Bladder microvascular endothelial cell (primary cell): ENCODE measurements around the gene ITGA7. TPM values are rescaled to one million over a fixed set of nuclear protein-coding genes. Genes with fewer than 3 reads are reported as not detected.

Experiments
- total RNA-seq: library from RNA; depleted of rRNA; stranded (reverse); fragments of >200 nt; gene quantifications from 2 replicates; pipeline ENCODE4 v1.2.3, GENCODE V29; 2014

The ITGA7 gene
- 0.76 and 0.81 TPM in 2 replicates for total RNA-seq

GRCh38 chr12:55707841-55708694 is at the start of gene ITGA7:
TSS of gene ITGA7 (minus strand) at chr12:55707904. CDS start at chr12:55707682, 222 bp downstream.

GRCh38 chr12:55742719-55743405 is 35.2 kb upstream of the ITGA7 start, which contains the start of gene GDF11:
TSS of gene GDF11 (plus strand) at chr12:55743122. CDS start at chr12:55743317, 195 bp downstream.

GRCh38 chr12:55728939-55729818 is 21.5 kb upstream of the ITGA7 start, which contains the start of gene CD63:
TSS of gene CD63 (minus strand) at chr12:55729009. CDS start at chr12:55728341, 668 bp downstream.

GRCh38 chr12:55720071-55720564 is 12.4 kb upstream of the ITGA7 start, which contains the start of gene RDH5:
TSS of gene RDH5 (plus strand) at chr12:55720393. CDS start at chr12:55721185, 792 bp downstream.

GRCh38 chr12:55715833-55716581 is 8.3 kb upstream of the ITGA7 start, which contains the start of gene BLOC1S1:
TSS of gene BLOC1S1 (plus strand) at chr12:55716046. CDS start at chr12:55716052, 6 bp downstream.

GRCh38 chr12:55636853-55637252 is 70.9 kb downstream of the ITGA7 start, which contains the start of gene OR10P1:
TSS of gene OR10P1 (plus strand) at chr12:55636892. CDS start at chr12:55636892, 0 bp downstream.

Other genes with a start within 250 kb of the ITGA7 start
- gene OR6C70, start 237.8 kb downstream of the ITGA7 start, total RNA-seq, result not detected in 2 replicates
- gene OR6C68, start 215.5 kb downstream of the ITGA7 start, total RNA-seq, result not detected in 2 replicates
- gene OR6C4, start 158.3 kb downstream of the ITGA7 start, total RNA-seq, result not detected in 2 replicates
- gene OR2AP1, start 135.4 kb downstream of the ITGA7 start, total RNA-seq, result not detected in 2 replicates
- not detected in 2 replicates for gene OR10P1, start 71.0 kb downstream of the ITGA7 start, total RNA-seq
- 47.5 and 72.9 TPM in 2 replicates for gene BLOC1S1, start 8.1 kb upstream of the ITGA7 start, total RNA-seq
- gene RDH5, start 12.5 kb upstream of the ITGA7 start, total RNA-seq, result 0.97 and 1.6 TPM in 2 replicates
- 1,206 and 1,347 TPM in 2 replicates for gene CD63, start 21.1 kb upstream of the ITGA7 start, total RNA-seq
- 0.65 and 2.7 TPM in 2 replicates for gene GDF11, start 35.2 kb upstream of the ITGA7 start, total RNA-seq
- gene SARNP, start 109.8 kb upstream of the ITGA7 start, total RNA-seq, result 87.5 and 139 TPM in 2 replicates
- gene ORMDL2, start 110.1 kb upstream of the ITGA7 start, total RNA-seq, result 21.0 and 62.7 TPM in 2 replicates
- 40.2 and 54.4 TPM in 2 replicates for gene DNAJC14, start 121.7 kb upstream of the ITGA7 start, total RNA-seq
- 0.49 and 1.4 TPM in 2 replicates for gene MMP19, start 135.0 kb upstream of the ITGA7 start, total RNA-seq
- gene PYM1, start 220.0 kb upstream of the ITGA7 start, total RNA-seq, result 27.3 and 33.2 TPM in 2 replicates
- 29.0 and 37.6 TPM in 2 replicates for gene DGKA, start 223.3 kb upstream of the ITGA7 start, total RNA-seq